SK-N-SH (cell line): Measurements from ENCODE around the gene CDH15.

Source experiments
- CHD2 ChIP-seq: fragments of 150-350 bp; IDR thresholded peaks from 2 replicates; pipeline ENCODE4 v1.6.1; 2018; ENCODE audit warnings: low read length; ENCODE audit not compliant: partially characterized antibody
- CTCF ChIP-seq: fragments of 200-600 bp; sonication (generic); IDR thresholded peaks from 2 replicates; pipeline ENCODE4 v1.6.1; 2017; ENCODE audit warnings: antibody characterized with exemption, mild to moderate bottlenecking, moderate library complexity
- EP300 ChIP-seq, 2 experiments: IDR thresholded peaks; 2 replicates each; pipeline versions ENCODE4 v1.4.0 to v1.6.1; 2012; ENCODE audit warnings: borderline replicate concordance in 1 of 2, low read depth in 1 of 2, low read length in 1 of 2
- GATA2 ChIP-seq: sonication (generic); formaldehyde crosslinking; IDR thresholded peaks from 2 replicates; pipeline ENCODE4 v1.5.0; 2020; ENCODE audit warnings: mild to moderate bottlenecking, missing genetic modification reagents
- NFIC ChIP-seq: IDR thresholded peaks from 2 replicates; pipeline ENCODE4 v1.4.0; 2012; ENCODE audit warnings: borderline replicate concordance
- RFX5 ChIP-seq: IDR thresholded peaks from 2 replicates; pipeline ENCODE4 v1.6.1; 2012; ENCODE audit warnings: mild to moderate bottlenecking, improper control_type of control experiment, low read length
- TCF12 ChIP-seq: IDR thresholded peaks from 2 replicates; pipeline ENCODE4 v1.4.0; 2012

GRCh38 chr16:89156740-89157645 is 14.6 kb upstream of the CDH15 start:
- no peak for TF ChIP-seq CTCF
- no peak for TF ChIP-seq GATA2
- TF ChIP-seq RFX5, result no peak
- no peak for TF ChIP-seq EP300 (IDR thresholded peaks at IDR 0.05; ENCODE audit: borderline replicate concordance in 1 of 2, low read depth in 1 of 2, low read length in 1 of 2)
- TF ChIP-seq CHD2, result no peak
- TF ChIP-seq NFIC, result no peak
- TF ChIP-seq TCF12, result no peak
